GM08714 (cell line): Measurements from ENCODE around the gene UTF1.

Source experiments
- H3K4me3 ChIP-seq: fragments of 200-500 bp; sonication (Bioruptor generic); 2 replicates; pipeline ENCODE4 v1.5.1; 2014; ENCODE audit warnings: mild to moderate bottlenecking, low read length, inconsistent platforms
- ZNF274 ChIP-seq: IDR thresholded peaks from 2 replicates; pipeline ENCODE4 v1.6.1; 2012; ENCODE audit warnings: mild to moderate bottlenecking, low read depth, low read length

The UTF1 gene

GRCh38 chr10:133189726-133190125, 40.3 kb upstream of the UTF1 start:
- no peak for TF ChIP-seq ZNF274
- no peak overlapping the region for H3K4me3 ChIP-seq

- H3K4me3 ChIP-seq: no peak overlapping the region
- no peak for TF ChIP-seq ZNF274
These were observed 39.8 kb upstream of the UTF1 start for GRCh38 chr10:133190225-133190624.

- no peak overlapping the region for H3K4me3 ChIP-seq
- no peak for TF ChIP-seq ZNF274
These were observed 38.4 kb upstream of the UTF1 start for GRCh38 chr10:133191651-133192050.

GRCh38 chr10:133194151-133194550, 35.9 kb upstream of the UTF1 start:
- no peak for TF ChIP-seq ZNF274
- H3K4me3 ChIP-seq: no peak overlapping the region

GRCh38 chr10:133195096-133195495, 34.9 kb upstream of the UTF1 start:
- H3K4me3 ChIP-seq: no peak overlapping the region
- no peak for TF ChIP-seq ZNF274

GRCh38 chr10:133195611-133196010, 34.4 kb upstream of the UTF1 start:
- TF ChIP-seq ZNF274: no peak
- no peak overlapping the region for H3K4me3 ChIP-seq

- no peak for TF ChIP-seq ZNF274
- no peak overlapping the region for H3K4me3 ChIP-seq
These were observed 33.6 kb upstream of the UTF1 start for GRCh38 chr10:133196221-133196915.

- no peak for TF ChIP-seq ZNF274
- H3K4me3 ChIP-seq: no peak overlapping the region
These were observed 32.9 kb upstream of the UTF1 start for GRCh38 chr10:133196936-133197758.

GRCh38 chr10:133197786-133198185, 32.2 kb upstream of the UTF1 start:
- no peak for TF ChIP-seq ZNF274
- H3K4me3 ChIP-seq: no peak overlapping the region

GRCh38 chr10:133198206-133198605, 31.8 kb upstream of the UTF1 start:
- TF ChIP-seq ZNF274: no peak
- H3K4me3 ChIP-seq: no peak overlapping the region

- no peak overlapping the region for H3K4me3 ChIP-seq
- TF ChIP-seq ZNF274: no peak
These were observed 31.2 kb upstream of the UTF1 start for GRCh38 chr10:133198621-133199487.

GRCh38 chr10:133199488-133199885, 30.5 kb upstream of the UTF1 start:
- no peak for TF ChIP-seq ZNF274
- no peak overlapping the region for H3K4me3 ChIP-seq

GRCh38 chr10:133199992-133200611, 29.9 kb upstream of the UTF1 start:
- no peak overlapping the region for H3K4me3 ChIP-seq
- TF ChIP-seq ZNF274: no peak

GRCh38 chr10:133200621-133201031, 29.4 kb upstream of the UTF1 start:
- TF ChIP-seq ZNF274: no peak
- no peak overlapping the region for H3K4me3 ChIP-seq
